GM12878 (cell line): Measurements from ENCODE around the gene TUBB3. TPM values are rescaled to one million over a fixed set of nuclear protein-coding genes. Genes with fewer than 3 reads are reported as not detected.
A peak's percentile ranks its signal among the peaks of the same experiment; 100 is the strongest.

Source experiments
- ATAC-seq: fragments of 200-7000 bp; cut with Tn5 transposase; 3 replicates; pipeline ENCODE4 v1.9.1; 2020; ENCODE audit warnings: mild to moderate bottlenecking, moderate library complexity
- BruUV-seq: library from RNA; stranded (reverse); fragments of 400-500 nt; replicated peaks from 2 replicates; lab custom pipeline; 2021; lab: Mats Ljungman, UMichigan
- CTCF ChIA-PET: fragments of 300-600 bp; sonication (Branson Sonifier 250); formaldehyde crosslinking; extraction: SDS; loops from one replicate; lab custom pipeline; 2021; ENCODE audit warnings: inconsistent platforms; lab: Yijun Ruan, JAX
- POLR2A ChIA-PET: fragments of 350-600 bp; formaldehyde crosslinking; extraction: SDS; loops from one replicate; lab custom pipeline; 2021; ENCODE audit warnings: inconsistent platforms; lab: Charles Lee
- RAD21 ChIA-PET: fragments of 300-600 bp; sonication (Branson Sonifier 250); formaldehyde crosslinking; loops from one replicate; lab custom pipeline; 2023; ENCODE audit warnings: antibody characterized with exemption; ENCODE audit not compliant: unreplicated experiment; lab: Charles Lee
- SMC1A ChIA-PET: fragments of 300-600 bp; sonication (Branson Sonifier 250); formaldehyde crosslinking; loops from one replicate; lab custom pipeline; 2023; ENCODE audit not compliant: unreplicated experiment, uncharacterized antibody; lab: Charles Lee
- DNase-seq: peaks from one replicate; pipeline ENCODE4 v3.0.0-alpha.2; 2011; ENCODE audit warnings: low read depth, low spot score
- FAIRE-seq: peaks from 3 replicates; lab custom pipeline; 2011; peaks lifted over from hg19 to GRCh38; lab: Jason Lieb, UNC
- H2AFZ ChIP-seq: 2 replicates; pipeline ENCODE4 v1.6.0; 2011; ENCODE audit warnings: low read depth, low read length, control low read depth; ENCODE audit not compliant: control insufficient read depth
- H3K27ac ChIP-seq: 2 replicates; pipeline ENCODE4 v1.5.1; 2011; ENCODE audit warnings: control low read depth; ENCODE audit not compliant: control insufficient read depth, insufficient read depth
- H3K27me3 ChIP-seq, 2 experiments: replicated peaks in 1 of 2; 2 replicates each; pipeline versions ENCODE4 v1.6.0 to v1.6.1; 2011; ENCODE audit warnings: low read length in 1 of 2; ENCODE audit not compliant: control insufficient read depth in 2 of 2, insufficient read depth in 2 of 2
- H3K36me3 ChIP-seq, 2 experiments: 2 replicates each; pipeline ENCODE4 v1.5.1; 2011; ENCODE audit warnings: low read length in 1 of 2; ENCODE audit not compliant: control insufficient read depth in 2 of 2, insufficient read depth in 2 of 2
- H3K4me1 ChIP-seq: 2 replicates; pipeline ENCODE4 v1.6.1; 2011; ENCODE audit warnings: mild to moderate bottlenecking, low read length, moderate library complexity, mixed read lengths; ENCODE audit not compliant: control insufficient read depth, insufficient read depth
- H3K4me2 ChIP-seq: 2 replicates; pipeline ENCODE4 v1.6.0; 2011; ENCODE audit warnings: control low read depth; ENCODE audit not compliant: control insufficient read depth, insufficient read depth
- H3K4me3 ChIP-seq: fragments of 200-600 bp; sonication (generic); 2 replicates; pipeline ENCODE4 v1.5.1; 2016
- H3K79me2 ChIP-seq: 2 replicates; pipeline ENCODE4 v1.6.0; 2011; ENCODE audit warnings: low read length; ENCODE audit not compliant: control insufficient read depth, insufficient read depth
- H3K9ac ChIP-seq: 2 replicates; pipeline ENCODE4 v1.8.0; 2011; ENCODE audit warnings: low read length, control low read depth, mixed read lengths; ENCODE audit not compliant: control insufficient read depth, insufficient read depth
- H3K9me3 ChIP-seq: replicated peaks from 3 replicates; pipeline ENCODE4 v1.5.1; 2011; ENCODE audit warnings: mild to moderate bottlenecking, low read length; ENCODE audit not compliant: control insufficient read depth, insufficient read depth
- H4K20me1 ChIP-seq: 2 replicates; pipeline ENCODE4 v1.6.0; 2011; ENCODE audit not compliant: control insufficient read depth, insufficient read depth
- CHD1 ChIP-seq: IDR thresholded peaks from 2 replicates; pipeline ENCODE4 v1.6.1; 2012; ENCODE audit warnings: low read depth, low read length, improper control_type of control experiment
- CREM ChIP-seq: IDR thresholded peaks from 2 replicates; pipeline ENCODE4 v1.6.1; 2014; ENCODE audit warnings: antibody characterized with exemption, low read depth
- KDM1A ChIP-seq: fragments of 200-600 bp; sonication (generic); IDR thresholded peaks from 2 replicates; pipeline ENCODE4 v1.6.1; 2016; ENCODE audit warnings: borderline replicate concordance
- MAX ChIP-seq: IDR thresholded peaks from 2 replicates; pipeline ENCODE4 v1.6.1; 2012; ENCODE audit warnings: low read depth, low read length, improper control_type of control experiment
- MLLT1 ChIP-seq: fragments of 450-650 bp; IDR thresholded peaks from 2 replicates; pipeline ENCODE4 v1.6.1; 2016; ENCODE audit warnings: mild to moderate bottlenecking
- POU2F2 ChIP-seq: IDR thresholded peaks from 3 replicates; pipeline ENCODE4 v1.6.1; 2011; ENCODE audit warnings: low read depth, mild to moderate bottlenecking, low read length, borderline replicate concordance
- REST ChIP-seq: IDR thresholded peaks from 2 replicates; pipeline ENCODE4 v1.6.1; 2012; ENCODE audit warnings: mild to moderate bottlenecking, low read depth, low read length
- RFX5 ChIP-seq: IDR thresholded peaks from 2 replicates; pipeline ENCODE4 v1.6.1; 2011; ENCODE audit warnings: low read depth, low read length, improper control_type of control experiment
- SPI1 ChIP-seq: IDR thresholded peaks from 2 replicates; pipeline ENCODE4 v1.6.1; 2011; ENCODE audit warnings: low read depth, mild to moderate bottlenecking, low read length, moderate library complexity, borderline replicate concordance; ENCODE audit not compliant: insufficient read depth
- ZBTB4 ChIP-seq: fragments of 450-650 bp; formaldehyde crosslinking; IDR thresholded peaks from 2 replicates; pipeline ENCODE4 v1.4.0; 2022; ENCODE audit warnings: mild to moderate bottlenecking, moderate library complexity
- ZNF622 ChIP-seq: fragments of 450-650 bp; IDR thresholded peaks from 2 replicates; pipeline ENCODE4 v1.6.1; 2017; ENCODE audit warnings: mild to moderate bottlenecking, inconsistent platforms
- WGBS: methylation state at CpG from one replicate; pipeline ENCODE4 v1.1.6; 2016; ENCODE audit warnings: low lambda C conversion rate; ENCODE audit not compliant: insufficient replicate concordance, insufficient coverage; ENCODE audit errors: missing lambda C conversion rate; 5-methylcytosine and 5-hydroxymethylcytosine counted together
- in situ Hi-C: fragments of 300-500 bp; cut with MboI; formaldehyde crosslinking; loops from 9 replicates; pipeline ENCODE4 v1.14.3; 2018; ENCODE audit warnings: mixed read lengths
- intact Hi-C: fragments of 100-400 bp; cut with micrococcal nuclease; formaldehyde crosslinking; loops from one replicate; pipeline ENCODE4 v1.14.2; 2022; ENCODE audit not compliant: unreplicated experiment
- polyA plus RNA-seq, 11 experiments: library from polyadenylated mRNA; depleted of rRNA in 4 of 11; unstranded in 6 of 11; stranded (reverse) in 5 of 11; fragments of >200 nt; fragmentation: Nextera tagmentation in 4 of 11; fragmentation: Illumina TruSeq in 1 of 11; extraction: Ambion mirVana in 4 of 11; extraction: Trizol in 1 of 11; gene quantifications; 1 replicate in 1 of 11; 2 replicates in 10 of 11; pipeline versions ENCODE4 v1.2.1 to v1.2.3, GENCODE V29; 2011 to 2016; ENCODE audit warnings: inconsistent platforms in 2 of 11, missing spikeins in 2 of 11, low read depth in 1 of 11
- total RNA-seq, 4 experiments: library from RNA; depleted of rRNA in 3 of 4; stranded (reverse); fragments of >200 nt in 3 of 4; fragmentation: Illumina TruSeq in 1 of 4; extraction: Trizol in 1 of 4; gene quantifications; 2 replicates each; pipeline versions ENCODE4 v1.2.1 to v1.2.3, GENCODE V29; 2013 to 2021

The TUBB3 gene
- total and polyA plus RNA-seq, 10 of the 15 experiments (the other 5 are each of a cell fraction or from before 2014, with no cell fraction given): 0.09 to 2.5 (median 0.58) TPM; not detected in 1

GRCh38 chr16:89971495-89972243 lies 48.5 kb downstream of the TUBB3 start:
- H3K36me3 ChIP-seq: no peaks in the 10 kb centered on the region
- H3K9ac ChIP-seq: peak overlapping the region; percentile 92
- DNase-seq: no peak
- RAD21 ChIA-PET: interaction anchor here (1.5 kb wide), 1 partner anchor 10 kb away, joined by 3 read pairs; no protein-coding TSS in a partner anchor
- H3K4me1 ChIP-seq: peaks cover 14% of the 10 kb centered on the region
- no peaks in the 10 kb centered on the region for H4K20me1 ChIP-seq
- H3K27me3 ChIP-seq: no peaks in the 10 kb centered on the region
- SMC1A ChIA-PET: interaction anchor here (0.6 to 2.3 kb wide), 4 partner anchors 10 to 938 kb away, joined by 3 to 8 read pairs (median 3); no protein-coding TSS in a partner anchor
- peak; percentile 7 for ATAC-seq
- intact Hi-C loops: no loop called here
- peak overlapping the region; percentile 100 for H3K4me3 ChIP-seq
- no peak for FAIRE-seq
- TSS peak; percentile 89 for BruUV-seq
- H3K9me3 ChIP-seq: no peaks in the 10 kb centered on the region; the same call in 2 of the 3 replicates
- peaks cover 39% of the 10 kb centered on the region for H3K79me2 ChIP-seq
- H3K27ac ChIP-seq: peak overlapping the region; percentile 93
- 86% methylated on average over 42 of the region's 42 CpGs for WGBS
- POLR2A ChIA-PET: interaction anchor here (0.6 to 2.5 kb wide), 5 partner anchors 10 to 994 kb away, joined by 3 to 13 read pairs (median 4); partner anchors contain the start of gene CBFA2T3
- CTCF ChIA-PET: interaction anchor here (0.7 to 2.1 kb wide), 5 partner anchors 10 to 61 kb away, joined by 3 to 8 read pairs (median 4); no protein-coding TSS in a partner anchor
- H3K4me2 ChIP-seq: peak overlapping the region; percentile 99
- peak overlapping the region; percentile 98 for H2AFZ ChIP-seq
- in situ Hi-C loops: no loop called here
- TF ChIP-seq MAX (no peak; the same call in 1 of the 2 replicates), ZBTB4 (CRISPR knock-in tag) (no peak), CHD1 (no peak), ZNF622 (no peak), MLLT1 (peak; percentile 98), RFX5 (no peak), KDM1A (no peak), POU2F2 (no peak), CREM (no peak), REST (no peak), SPI1 (no peak)
